ENCODE results near the gene SERINC3. TPM values are rescaled to one million over a fixed set of nuclear protein-coding genes. Genes with fewer than 3 reads are reported as not detected.

The SERINC3 gene
- total RNA-seq, 1 donor from 2014 or later, result 47.1 TPM

- H3K27ac Mint-ChIP-seq, result peak overlapping the region; percentile 93
- H3K36me3 Mint-ChIP-seq, result peaks cover 6% of the 10 kb centered on the region
- no peak for TF ChIP-seq CTCF (conservative IDR thresholded peaks at IDR 0.05)
- no peaks in the 10 kb centered on the region for H3K9me3 Mint-ChIP-seq
- DNase-seq (ENCODE audit: extremely low spot score, unreplicated experiment), result no peak
- H3K27me3 Mint-ChIP-seq, result no peaks in the 10 kb centered on the region
- H3K4me3 Mint-ChIP-seq, result peak overlapping the region; percentile 94
- H3K4me1 Mint-ChIP-seq (ENCODE audit: unreplicated experiment), result peaks cover 24% of the 10 kb centered on the region
Measured at GRCh38 chr20:44522841-44523240, 971 bp upstream of the SERINC3 start.

- no peak for TF ChIP-seq CTCF (conservative IDR thresholded peaks at IDR 0.05)
- Mint-ChIP-seq H3K4me3 (peak overlapping the region; percentile 94), H3K9me3 (no peaks in the 10 kb centered on the region), H3K4me1 (ENCODE audit: unreplicated experiment) (peaks cover 32% of the 10 kb centered on the region), H3K27me3 (no peaks in the 10 kb centered on the region), H3K36me3 (peaks cover 9% of the 10 kb centered on the region), H3K27ac (peak overlapping the region; percentile 29)
- no peak for DNase-seq (ENCODE audit: extremely low spot score, unreplicated experiment)
Measured at GRCh38 chr20:44520881-44521280, 989 bp downstream of the SERINC3 start.

GRCh38 chr20:44518248-44518647 lies 3.6 kb downstream of the SERINC3 start:
- no peaks in the 10 kb centered on the region for H3K27me3 Mint-ChIP-seq
- no peaks in the 10 kb centered on the region for H3K9me3 Mint-ChIP-seq
- TF ChIP-seq CTCF (conservative IDR thresholded peaks at IDR 0.05), result no peak
- no peak for DNase-seq (ENCODE audit: extremely low spot score, unreplicated experiment)
- no peak overlapping the region for H3K4me3 Mint-ChIP-seq
- H3K27ac Mint-ChIP-seq, result no peak overlapping the region
- H3K4me1 Mint-ChIP-seq (ENCODE audit: unreplicated experiment), result peaks cover 38% of the 10 kb centered on the region
- H3K36me3 Mint-ChIP-seq, result peaks cover 14% of the 10 kb centered on the region

GRCh38 chr20:44517454-44517853 lies 4.4 kb downstream of the SERINC3 start:
- Mint-ChIP-seq H3K9me3 (no peaks in the 10 kb centered on the region), H3K4me3 (no peak overlapping the region), H3K27me3 (no peaks in the 10 kb centered on the region), H3K36me3 (peaks cover 18% of the 10 kb centered on the region), H3K4me1 (ENCODE audit: unreplicated experiment) (peaks cover 38% of the 10 kb centered on the region), H3K27ac (no peak overlapping the region)
- no peak for TF ChIP-seq CTCF (conservative IDR thresholded peaks at IDR 0.05)
- DNase-seq (ENCODE audit: extremely low spot score, unreplicated experiment), result no peak

- TF ChIP-seq CTCF (conservative IDR thresholded peaks at IDR 0.05), result no peak
- H3K4me3 Mint-ChIP-seq, result no peak overlapping the region
- H3K27me3 Mint-ChIP-seq, result no peaks in the 10 kb centered on the region
- H3K36me3 Mint-ChIP-seq, result peaks cover 20% of the 10 kb centered on the region
- DNase-seq (ENCODE audit: extremely low spot score, unreplicated experiment), result no peak
- H3K27ac Mint-ChIP-seq, result no peak overlapping the region
- peaks cover 31% of the 10 kb centered on the region for H3K4me1 Mint-ChIP-seq (ENCODE audit: unreplicated experiment)
- no peaks in the 10 kb centered on the region for H3K9me3 Mint-ChIP-seq
Measured at GRCh38 chr20:44516491-44516890, 5.4 kb downstream of the SERINC3 start.

GRCh38 chr20:44513871-44514270 lies 8.0 kb downstream of the SERINC3 start:
- TF ChIP-seq CTCF (conservative IDR thresholded peaks at IDR 0.05), result no peak
- peaks cover 21% of the 10 kb centered on the region for H3K36me3 Mint-ChIP-seq
- H3K9me3 Mint-ChIP-seq, result no peaks in the 10 kb centered on the region
- H3K27me3 Mint-ChIP-seq, result no peaks in the 10 kb centered on the region
- no peak for DNase-seq (ENCODE audit: extremely low spot score, unreplicated experiment)
- no peak overlapping the region for H3K27ac Mint-ChIP-seq
- H3K4me1 Mint-ChIP-seq (ENCODE audit: unreplicated experiment), result peaks cover 16% of the 10 kb centered on the region
- no peak overlapping the region for H3K4me3 Mint-ChIP-seq

Data from type B pancreatic cell (in vitro differentiated cells).